ENCODE data around the gene ATP10D. TPM values are rescaled to one million over a fixed set of nuclear protein-coding genes. Genes with fewer than 3 reads are reported as not detected.

ATP10D gene
- total RNA-seq, 1 experiment from 2014 or later: 5.1 TPM

GRCh38 chr4:47500776-47501175, 15.7 kb downstream of the ATP10D start:
- ATAC-seq (no peak), DNase-seq (ENCODE audit: low read depth, low spot score) (no peak)
- no TSS peak for BruUV-seq (replicated peaks)
- H3K9me3 ChIP-seq (ENCODE audit: control insufficient read depth in 1 of 2, insufficient read depth in 1 of 2, low read depth in 1 of 2, low read length in 2 of 2): no peaks in the 10 kb centered on the region
- POLR2A ChIA-PET: no interaction called here
- H2AFZ ChIP-seq (ENCODE audit: low read depth, low read length, poor library complexity, severe bottlenecking): no peak overlapping the region
- no peak overlapping the region for H3K4me3 ChIP-seq (replicated peaks in 1 of 2; ENCODE audit: low read depth in 1 of 2, low read length in 2 of 2)
- no peak overlapping the region for H3K4me2 ChIP-seq (ENCODE audit: low read length)
- H3K4me1 ChIP-seq (ENCODE audit: control insufficient read depth in 1 of 2, insufficient read depth in 2 of 2, low read length in 2 of 2): no peaks in the 10 kb centered on the region
- no peaks in the 10 kb centered on the region for H3K36me3 ChIP-seq (ENCODE audit: control insufficient read depth in 1 of 2, insufficient read depth in 2 of 2, low read length in 2 of 2)
- H3K9me2 ChIP-seq (ENCODE audit: insufficient read depth): no peaks in the 10 kb centered on the region
- H3K79me2 ChIP-seq (ENCODE audit: insufficient read depth, low read length): no peaks in the 10 kb centered on the region
- no peaks in the 10 kb centered on the region for H4K20me1 ChIP-seq (ENCODE audit: insufficient read depth)
- intact Hi-C loops (cut with micrococcal nuclease): no loop called here
- H3K27ac ChIP-seq (ENCODE audit: low read depth, low read length): no peak overlapping the region
- CTCF ChIA-PET: interaction anchor here (0.6 kb wide), 1 partner anchor 64 kb away, joined by 3 read pairs; no protein-coding TSS in a partner anchor
- RAD21 ChIA-PET (ENCODE audit: low non-redundant PET in 1 of 2, low total read pairs in 2 of 2, uncharacterized antibody in 2 of 2, unreplicated experiment in 2 of 2): no interaction called here
- no peak overlapping the region for H3K9ac ChIP-seq (ENCODE audit: low read length)
- no peaks in the 10 kb centered on the region for H3K27me3 ChIP-seq (ENCODE audit: insufficient read depth, low read length)
- TF ChIP-seq ZFX (IDR thresholded peaks at IDR 0.05) (no peak), POLR2AphosphoS5 (IDR thresholded peaks at IDR 0.05; ENCODE audit: low read depth, low read length) (no peak), MAX (IDR thresholded peaks at IDR 0.05) (no peak), ZNF274 (IDR thresholded peaks at IDR 0.05; ENCODE audit: low read depth, low read length) (no peak), CEBPB (IDR thresholded peaks at IDR 0.05; ENCODE audit: low read depth) (no peak), FOSL1 (IDR thresholded peaks at IDR 0.05; ENCODE audit: low read depth) (no peak), REST (IDR thresholded peaks at IDR 0.05; ENCODE audit: low read depth) (no peak), YY1 (IDR thresholded peaks at IDR 0.05; ENCODE audit: extremely low read depth, insufficient replicate concordance, low read depth, low read length) (no peak), EGR1 (IDR thresholded peaks at IDR 0.05; ENCODE audit: low read depth) (no peak), SRF (IDR thresholded peaks at IDR 0.05; ENCODE audit: low read depth) (no peak), SIN3A (IDR thresholded peaks at IDR 0.05; ENCODE audit: low read depth) (no peak), JUND (IDR thresholded peaks at IDR 0.05) (no peak), EZH2 (IDR thresholded peaks at IDR 0.05) (no peak), POLR2A (IDR thresholded peaks at IDR 0.05; ENCODE audit: borderline replicate concordance, extremely low read depth, insufficient read depth, insufficient read length) (no peak), ELF1 (IDR thresholded peaks at IDR 0.05; ENCODE audit: borderline replicate concordance, low read depth) (no peak), CTCF (IDR thresholded peaks at IDR 0.05 in 2 of 3, conservative IDR thresholded peaks at IDR 0.05 in 1 of 3; ENCODE audit: borderline replicate concordance in 1 of 3, insufficient read depth in 1 of 3, low read depth in 2 of 3, low read length in 2 of 3) (no peak), ATF3 (IDR thresholded peaks at IDR 0.05) (no peak), RAD21 (IDR thresholded peaks at IDR 0.05; ENCODE audit: low read depth) (no peak), CBX3 (IDR thresholded peaks at IDR 0.05; ENCODE audit: low read depth) (no peak)

Data from HCT116 (cell line).